ENCODE data around the gene CRYBG1.

CRYBG1 gene

GRCh38 chr6:106383573-106383972 lies 23.1 kb downstream of the CRYBG1 start:
- no peak overlapping the region for H3K4me3 ChIP-seq (ENCODE audit: low read depth, low read length)
- in situ Hi-C loops (cut with HindIII; ENCODE audit: low sequenced_read_pairs): no loop called here
- TF ChIP-seq CTCF (IDR thresholded peaks at IDR 0.05; ENCODE audit: low read depth, low read length, missing control alignments): no peak
- DNase-seq (ENCODE audit: low read depth): no peak

- no peak overlapping the region for H3K4me3 ChIP-seq (ENCODE audit: low read depth, low read length)
- DNase-seq (ENCODE audit: low read depth): no peak
- TF ChIP-seq CTCF (IDR thresholded peaks at IDR 0.05; ENCODE audit: low read depth, low read length, missing control alignments): no peak
- in situ Hi-C loops (cut with HindIII; ENCODE audit: low sequenced_read_pairs): no loop called here
Measured at GRCh38 chr6:106385530-106385929, 25.0 kb downstream of the CRYBG1 start.

GRCh38 chr6:106387875-106388274 lies 27.4 kb downstream of the CRYBG1 start:
- no peak overlapping the region for H3K4me3 ChIP-seq (ENCODE audit: low read depth, low read length)
- no peak for DNase-seq (ENCODE audit: low read depth)
- TF ChIP-seq CTCF (IDR thresholded peaks at IDR 0.05; ENCODE audit: low read depth, low read length, missing control alignments): no peak
- in situ Hi-C loops (cut with HindIII; ENCODE audit: low sequenced_read_pairs): no loop called here

GRCh38 chr6:106390088-106390487 lies 29.6 kb downstream of the CRYBG1 start:
- in situ Hi-C loops (cut with HindIII; ENCODE audit: low sequenced_read_pairs): no loop called here
- no peak for DNase-seq (ENCODE audit: low read depth)
- no peak for TF ChIP-seq CTCF (IDR thresholded peaks at IDR 0.05; ENCODE audit: low read depth, low read length, missing control alignments)

GRCh38 chr6:106396426-106397220 lies 36.1 kb downstream of the CRYBG1 start:
- no peak for TF ChIP-seq CTCF (IDR thresholded peaks at IDR 0.05; ENCODE audit: low read depth, low read length, missing control alignments)
- H3K4me3 ChIP-seq (ENCODE audit: low read depth, low read length): no peak overlapping the region
- in situ Hi-C loops (cut with HindIII; ENCODE audit: low sequenced_read_pairs): no loop called here
- DNase-seq (ENCODE audit: low read depth): no peak

More at GRCh38 chr6:106390088-106390487, 29.6 kb downstream of the CRYBG1 start:
- no peak overlapping the region for H3K4me3 ChIP-seq (ENCODE audit: low read depth, low read length)

- no peak overlapping the region for H3K4me3 ChIP-seq (ENCODE audit: low read depth, low read length)
- no peak for DNase-seq (ENCODE audit: low read depth)
- in situ Hi-C loops (cut with HindIII; ENCODE audit: low sequenced_read_pairs): no loop called here
- TF ChIP-seq CTCF (IDR thresholded peaks at IDR 0.05; ENCODE audit: low read depth, low read length, missing control alignments): no peak
Measured at GRCh38 chr6:106397431-106397830, 36.9 kb downstream of the CRYBG1 start.

Data from astrocyte of the cerebellum (primary cell).